GM12801 (cell line): ENCODE data around the gene PPIL4.

ENCODE experiments used
- CTCF ChIP-seq: IDR thresholded peaks from one replicate; pipeline ENCODE4 v1.5.1; 2011; ENCODE audit warnings: control low read depth; ENCODE audit not compliant: insufficient read length; ENCODE audit errors: extremely low read depth

PPIL4 gene

GRCh38 chr6:149545754-149546471, at the start of gene PPIL4:
TSS of gene PPIL4 (minus strand) at chr6:149546043. CDS start at chr6:149546005, 38 bp downstream.
- TF ChIP-seq CTCF, result no peak

GRCh38 chr6:149593408-149593807, 47.6 kb upstream of the PPIL4 start:
- no peak for TF ChIP-seq CTCF

GRCh38 chr6:149592983-149593382, 47.1 kb upstream of the PPIL4 start:
- TF ChIP-seq CTCF, result no peak

- TF ChIP-seq CTCF, result no peak
Observed at GRCh38 chr6:149586149-149586548, 40.3 kb upstream of the PPIL4 start.

- TF ChIP-seq CTCF, result no peak
Observed at GRCh38 chr6:149581349-149581748, 35.5 kb upstream of the PPIL4 start.

GRCh38 chr6:149580880-149581279, 35.0 kb upstream of the PPIL4 start:
- TF ChIP-seq CTCF, result no peak

GRCh38 chr6:149567945-149568585, 22.2 kb upstream of the PPIL4 start:
- no peak for TF ChIP-seq CTCF
